Stimulated activated CD4-positive, alpha-beta T cell treated with anti-CD3 and anti-CD28 coated beads, Interleukin-2, amount 100 ng/mL, for 24 hours (primary cell): Measurements from ENCODE around the gene COL6A3.
A peak's percentile ranks its signal among the peaks of the same experiment; 100 is the strongest.

Source experiments
- DNase-seq, 2 donors: peaks; one replicate each; pipeline ENCODE4 v3.0.0-alpha.2; 2020

The COL6A3 gene

GRCh38 chr2:237438080-237438940 is 24.3 kb upstream of the COL6A3 start:
- DNase-seq = no peak

- no peak for DNase-seq
Measured at GRCh38 chr2:237437566-237437965, 23.6 kb upstream of the COL6A3 start.

GRCh38 chr2:237435844-237436587 is 22.1 kb upstream of the COL6A3 start:
- DNase-seq = no peak

GRCh38 chr2:237434866-237435311 is 20.9 kb upstream of the COL6A3 start:
- peak; percentile 79 to 84 for DNase-seq

- no peak for DNase-seq
Measured at GRCh38 chr2:237433920-237434676, 20.1 kb upstream of the COL6A3 start.

GRCh38 chr2:237432484-237433092 is 18.6 kb upstream of the COL6A3 start:
- DNase-seq = peak; percentile 85 to 88

GRCh38 chr2:237431837-237432236 is 17.9 kb upstream of the COL6A3 start:
- DNase-seq = no peak

GRCh38 chr2:237431372-237431771 is 17.4 kb upstream of the COL6A3 start:
- peak in 1 of 2 donors; percentile 43 for DNase-seq

- DNase-seq = no peak
Measured at GRCh38 chr2:237430861-237431260, 16.9 kb upstream of the COL6A3 start.

GRCh38 chr2:237429753-237430152 is 15.8 kb upstream of the COL6A3 start:
- DNase-seq = no peak

GRCh38 chr2:237427769-237428506 is 14.0 kb upstream of the COL6A3 start:
- DNase-seq = peak; percentile 82 to 86

GRCh38 chr2:237426517-237426916 is 12.6 kb upstream of the COL6A3 start:
- DNase-seq = no peak

- no peak for DNase-seq
Measured at GRCh38 chr2:237425320-237425719, 11.4 kb upstream of the COL6A3 start.

- DNase-seq = no peak
Measured at GRCh38 chr2:237424544-237424943, 10.6 kb upstream of the COL6A3 start.

GRCh38 chr2:237423891-237424290 is 9.9 kb upstream of the COL6A3 start:
- DNase-seq = no peak

- no peak for DNase-seq
Measured at GRCh38 chr2:237422309-237422708, 8.3 kb upstream of the COL6A3 start.

GRCh38 chr2:237421542-237422116 is 7.7 kb upstream of the COL6A3 start:
- peak; percentile 86 to 88 for DNase-seq

GRCh38 chr2:237418300-237418699 is 4.3 kb upstream of the COL6A3 start:
- DNase-seq = no peak

GRCh38 chr2:237412988-237413776 is 782 bp downstream of the COL6A3 start:
- no peak for DNase-seq

- DNase-seq = no peak
Measured at GRCh38 chr2:237412646-237412987, 1.3 kb downstream of the COL6A3 start.
